Lower leg skin (tissue), 4 donors: ENCODE measurements around the gene CBX1. TPM values are rescaled to one million over a fixed set of nuclear protein-coding genes. Genes with fewer than 3 reads are reported as not detected.
A peak's percentile ranks its signal among the peaks of the same experiment; 100 is the strongest.

Experiments
- DNase-seq, 2 donors: peaks; one replicate each; pipeline ENCODE4 v3.0.0-alpha.2; 2019; ENCODE audit warnings: low spot score in 2 of 2
- H3K4me3 ChIP-seq: fragments of 200-600 bp; sonication (generic); 2 replicates; pipeline ENCODE4 v1.5.1; 2017; ENCODE audit warnings: mild to moderate bottlenecking, low read depth; ENCODE audit not compliant: poor library complexity, severe bottlenecking
- CTCF ChIP-seq, 3 donors: fragments of 450-650 bp; IDR thresholded peaks; one replicate each; pipeline ENCODE4 v1.5.1; 2016; ENCODE audit warnings: antibody characterized with exemption in 3 of 3, mild to moderate bottlenecking in 3 of 3, moderate library complexity in 2 of 3
- POLR2A ChIP-seq, 2 donors: fragments of 450-650 bp; IDR thresholded peaks; one replicate each; pipeline ENCODE4 v1.6.1; 2016 to 2017; ENCODE audit warnings: antibody characterized with exemption in 2 of 2, mild to moderate bottlenecking in 1 of 2, moderate library complexity in 1 of 2
- WGBS, 2 donors: methylation state at CpG; one replicate each; pipeline ENCODE4 v1.1.5; 2018; 5-methylcytosine and 5-hydroxymethylcytosine counted together
- intact Hi-C: fragments of 100-400 bp; cut with DNase I; formaldehyde crosslinking; loops from one replicate; pipeline ENCODE4 v1.15.0; 2023; ENCODE audit warnings: low total_unique reads
- total RNA-seq, 4 donors: library from RNA; depleted of rRNA; stranded (reverse); fragments of >200 nt; gene quantifications; one replicate each; pipeline ENCODE4 v1.1.0, GENCODE V29; 2016

Gene CBX1
- total RNA-seq, 4 donors from 2014 or later, result 23.2 to 33.5 (median 25.6) TPM

- no peak overlapping the region for H3K4me3 ChIP-seq
- intact Hi-C loops, result no loop called here
- peak in 1 of 2 donors; percentile 62 for DNase-seq
- WGBS, 2 donors, result 22 to 29% methylated on average over 8 of the region's 8 CpGs
- TF ChIP-seq CTCF (IDR thresholded peaks at IDR 0.05) (no peak), POLR2A (IDR thresholded peaks at IDR 0.05) (no peak)
Measured at GRCh38 chr17:48045316-48046001, 55.8 kb downstream of the CBX1 start.

GRCh38 chr17:48044851-48045250 lies 56.4 kb downstream of the CBX1 start:
- WGBS, 2 donors, result 78 to 79% methylated on average over 4 of the region's 4 CpGs
- DNase-seq, result no peak
- TF ChIP-seq CTCF (IDR thresholded peaks at IDR 0.05) (no peak), POLR2A (IDR thresholded peaks at IDR 0.05) (no peak)
- H3K4me3 ChIP-seq, result no peak overlapping the region
- intact Hi-C loops, result no loop called here

DNA sequence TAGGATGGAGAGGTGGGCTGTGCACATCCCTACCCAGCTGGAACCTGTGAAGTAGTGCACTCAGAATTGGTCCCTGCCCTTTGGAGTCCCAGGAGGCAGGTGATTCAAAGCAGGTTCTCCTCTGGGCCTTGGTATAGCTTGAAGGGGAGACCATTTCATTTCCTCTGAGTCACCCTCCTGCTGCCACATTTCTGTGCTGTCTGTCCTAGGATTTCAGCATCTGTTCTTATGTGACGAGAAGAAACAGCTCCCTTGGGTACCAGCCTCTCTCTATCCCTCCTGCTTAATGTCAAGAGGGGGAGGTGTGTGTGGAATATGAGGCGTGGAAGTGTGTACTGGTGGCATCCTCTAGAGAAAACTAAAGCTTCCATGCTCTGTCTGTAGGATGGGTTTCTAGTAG lies 58.1 kb downstream of the CBX1 start:
- WGBS, 2 donors, result 71 to 73% methylated on average over 2 of the region's 2 CpGs
- TF ChIP-seq POLR2A (IDR thresholded peaks at IDR 0.05) (no peak), CTCF (IDR thresholded peaks at IDR 0.05) (no peak)
- no peak for DNase-seq
- intact Hi-C loops, result no loop called here
- no peak overlapping the region for H3K4me3 ChIP-seq

GRCh38 chr17:48038687-48039086 lies 62.6 kb downstream of the CBX1 start:
- DNase-seq, result no peak
- intact Hi-C loops, result no loop called here
- no peak overlapping the region for H3K4me3 ChIP-seq
- TF ChIP-seq CTCF (IDR thresholded peaks at IDR 0.05) (no peak), POLR2A (IDR thresholded peaks at IDR 0.05) (no peak)
- WGBS, 2 donors, result 88 to 91% methylated on average over 2 of the region's 2 CpGs

GRCh38 chr17:48037838-48038323 lies 63.4 kb downstream of the CBX1 start:
- TF ChIP-seq POLR2A (IDR thresholded peaks at IDR 0.05) (no peak), CTCF (IDR thresholded peaks at IDR 0.05) (no peak)
- H3K4me3 ChIP-seq, result no peak overlapping the region
- 7 to 8% methylated on average over 13 to 19 of the region's 19 CpGs for WGBS, 2 donors
- no peak for DNase-seq
- intact Hi-C loops, result no loop called here
